Tibial artery (tissue), 4 donors: Measurements from ENCODE around the gene MFF.

ENCODE experiments used
- DNase-seq, 2 donors: peaks; one replicate each; pipeline ENCODE4 v3.0.0-alpha.2; 2019
- H3K27ac ChIP-seq, 2 donors: fragments of 200-600 bp; sonication (generic) in 1 of 2; 1 replicate in 1 of 2; 2 replicates in 1 of 2; pipeline ENCODE4 v1.5.1; 2018 to 2019; ENCODE audit warnings: mild to moderate bottlenecking in 1 of 2
- H3K27me3 ChIP-seq, 2 donors: fragments of 200-600 bp; sonication (generic) in 1 of 2; one replicate each; pipeline versions ENCODE4 v1.5.1 to v1.6.0; 2016 to 2019
- H3K36me3 ChIP-seq, 3 donors: fragments of 200-600 bp; sonication (generic) in 2 of 3; one replicate each; pipeline ENCODE4 v1.5.1; 2016 to 2019; ENCODE audit warnings: mild to moderate bottlenecking in 2 of 3
- H3K4me1 ChIP-seq, 4 donors: fragments of 200-600 bp; sonication (generic) in 2 of 4; 1 replicate in 3 of 4; 2 replicates in 1 of 4; pipeline ENCODE4 v1.5.1; 2016 to 2019
- H3K4me3 ChIP-seq, 2 donors: fragments of 200-600 bp; sonication (generic) in 1 of 2; 1 replicate in 1 of 2; 2 replicates in 1 of 2; pipeline ENCODE4 v1.5.1; 2018 to 2019; ENCODE audit warnings: mild to moderate bottlenecking in 2 of 2
- H3K9me3 ChIP-seq, 3 donors: fragments of 200-600 bp; sonication (generic) in 1 of 3; one replicate each; pipeline ENCODE4 v1.5.1; 2016 to 2019
- intact Hi-C: fragments of 100-400 bp; cut with DNase I; formaldehyde crosslinking; loops from one replicate; pipeline ENCODE4 v1.15.0; 2023; ENCODE audit warnings: low total_unique reads
- TF ChIP-seq, protein P1 (sequence below), 2 experiments: fragments of 200-600 bp in 1 of 2; fragments of 450-650 bp in 1 of 2; IDR thresholded peaks; one replicate each; pipeline ENCODE4 v1.5.1; 2017 to 2019; ENCODE audit warnings: antibody characterized with exemption in 2 of 2, mild to moderate bottlenecking in 1 of 2, moderate library complexity in 1 of 2

The MFF gene

DNA sequence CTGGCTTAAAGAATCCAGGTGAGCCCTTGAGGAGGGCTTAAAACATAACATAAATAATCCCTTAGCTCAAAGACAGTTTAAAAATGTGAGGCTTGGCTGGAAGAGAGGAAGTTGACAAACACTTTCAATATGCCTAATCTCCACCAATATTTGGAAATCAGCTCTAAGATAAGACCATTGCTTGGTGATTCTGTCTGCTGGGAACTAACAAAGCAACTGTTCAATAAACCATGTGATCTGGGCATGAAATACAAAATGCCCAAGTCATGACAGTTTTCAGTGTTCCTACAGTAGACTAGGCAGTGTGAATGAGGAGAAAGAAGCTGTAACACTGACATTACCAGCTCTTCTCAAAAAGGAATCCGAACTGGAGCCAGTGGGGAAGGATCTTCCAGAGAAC, 10.7 kb downstream of the MFF start:
- intact Hi-C loops: no loop called here
- H3K9me3 ChIP-seq: no peaks in the 10 kb centered on the region
- peaks cover 28 to 77% (median 50%) of the 10 kb centered on the region in 3 donors for H3K36me3 ChIP-seq
- H3K4me3 ChIP-seq: no peak overlapping the region
- H3K4me1 ChIP-seq: no peaks in the 10 kb centered on the region
- no peak for DNase-seq
- no peaks in the 10 kb centered on the region for H3K27me3 ChIP-seq
- no peak overlapping the region for H3K27ac ChIP-seq
- TF ChIP-seq, protein P1, sequence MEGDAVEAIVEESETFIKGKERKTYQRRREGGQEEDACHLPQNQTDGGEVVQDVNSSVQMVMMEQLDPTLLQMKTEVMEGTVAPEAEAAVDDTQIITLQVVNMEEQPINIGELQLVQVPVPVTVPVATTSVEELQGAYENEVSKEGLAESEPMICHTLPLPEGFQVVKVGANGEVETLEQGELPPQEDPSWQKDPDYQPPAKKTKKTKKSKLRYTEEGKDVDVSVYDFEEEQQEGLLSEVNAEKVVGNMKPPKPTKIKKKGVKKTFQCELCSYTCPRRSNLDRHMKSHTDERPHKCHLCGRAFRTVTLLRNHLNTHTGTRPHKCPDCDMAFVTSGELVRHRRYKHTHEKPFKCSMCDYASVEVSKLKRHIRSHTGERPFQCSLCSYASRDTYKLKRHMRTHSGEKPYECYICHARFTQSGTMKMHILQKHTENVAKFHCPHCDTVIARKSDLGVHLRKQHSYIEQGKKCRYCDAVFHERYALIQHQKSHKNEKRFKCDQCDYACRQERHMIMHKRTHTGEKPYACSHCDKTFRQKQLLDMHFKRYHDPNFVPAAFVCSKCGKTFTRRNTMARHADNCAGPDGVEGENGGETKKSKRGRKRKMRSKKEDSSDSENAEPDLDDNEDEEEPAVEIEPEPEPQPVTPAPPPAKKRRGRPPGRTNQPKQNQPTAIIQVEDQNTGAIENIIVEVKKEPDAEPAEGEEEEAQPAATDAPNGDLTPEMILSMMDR (IDR thresholded peaks at IDR 0.05): no peak

GRCh38 chr2:227337442-227337841, 12.4 kb downstream of the MFF start:
- TF ChIP-seq, protein P1 (IDR thresholded peaks at IDR 0.05): no peak
- intact Hi-C loops: no loop called here
- H3K9me3 ChIP-seq: no peaks in the 10 kb centered on the region
- H3K27ac ChIP-seq: no peak overlapping the region
- peaks cover 26 to 74% (median 40%) of the 10 kb centered on the region in 3 donors for H3K36me3 ChIP-seq
- no peaks in the 10 kb centered on the region for H3K4me1 ChIP-seq
- H3K4me3 ChIP-seq: no peak overlapping the region
- no peaks in the 10 kb centered on the region for H3K27me3 ChIP-seq
- no peak for DNase-seq

GRCh38 chr2:227339098-227339599, 14.1 kb downstream of the MFF start:
- H3K27me3 ChIP-seq: no peaks in the 10 kb centered on the region

DNA sequence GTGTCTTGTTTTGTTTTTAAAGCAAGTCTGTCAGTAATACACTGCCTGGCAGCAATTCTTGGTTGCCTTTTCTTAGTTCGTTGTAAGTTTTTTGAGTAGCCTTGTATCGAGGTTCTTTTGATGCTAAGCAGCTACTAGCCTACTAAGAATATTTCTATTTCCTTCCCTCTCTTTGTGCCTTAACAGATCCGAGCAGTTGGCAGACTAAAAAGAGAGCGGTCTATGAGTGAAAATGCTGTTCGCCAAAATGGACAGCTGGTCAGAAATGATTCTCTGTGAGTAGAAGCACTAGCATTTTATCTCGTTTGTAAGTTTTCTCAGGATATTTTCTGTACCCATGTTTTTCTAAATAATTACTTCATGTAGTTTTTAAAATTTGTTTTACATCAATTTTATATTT, 15.1 kb downstream of the MFF start:
- no peaks in the 10 kb centered on the region for H3K27me3 ChIP-seq
- H3K36me3 ChIP-seq: peaks cover 24 to 68% (median 31%) of the 10 kb centered on the region in 3 donors
- intact Hi-C loops: no loop called here
- H3K9me3 ChIP-seq: no peaks in the 10 kb centered on the region
- DNase-seq: no peak
- H3K27ac ChIP-seq: no peak overlapping the region
- TF ChIP-seq, protein P1 (IDR thresholded peaks at IDR 0.05): no peak
- H3K4me3 ChIP-seq: no peak overlapping the region
- no peaks in the 10 kb centered on the region for H3K4me1 ChIP-seq

More at GRCh38 chr2:227339098-227339599, 14.1 kb downstream of the MFF start:
- TF ChIP-seq, protein P1 (IDR thresholded peaks at IDR 0.05): no peak
- Histone ChIP-seq H3K27ac (no peak overlapping the region), H3K36me3 (peaks cover 28 to 72% (median 36%) of the 10 kb centered on the region in 3 donors), H3K9me3 (no peaks in the 10 kb centered on the region), H3K4me1 (no peaks in the 10 kb centered on the region), H3K4me3 (no peak overlapping the region)
- DNase-seq: no peak
- intact Hi-C loops: no loop called here

DNA sequence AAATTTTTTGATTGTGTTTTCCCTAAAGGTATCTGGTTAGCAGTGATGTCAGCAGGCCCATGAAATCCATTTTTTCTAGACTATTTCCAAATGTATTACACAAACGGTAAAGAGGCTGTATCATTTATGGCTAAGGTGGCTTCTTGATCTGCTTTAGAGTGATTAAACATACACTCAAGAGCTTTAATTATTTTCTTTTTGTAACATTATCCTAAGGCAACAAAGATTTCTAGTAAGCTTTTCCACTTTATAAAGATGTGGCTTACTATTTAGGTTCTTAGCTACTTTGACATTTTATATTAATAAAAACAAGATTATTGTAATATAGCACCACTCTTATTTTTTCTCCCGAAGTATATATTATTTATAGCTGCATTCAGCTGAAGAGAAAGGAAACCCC, 16.5 kb downstream of the MFF start:
- H3K27me3 ChIP-seq: no peaks in the 10 kb centered on the region
- no peaks in the 10 kb centered on the region for H3K9me3 ChIP-seq
- intact Hi-C loops: no loop called here
- DNase-seq: no peak
- TF ChIP-seq, protein P1 (IDR thresholded peaks at IDR 0.05): no peak
- H3K4me1 ChIP-seq: no peaks in the 10 kb centered on the region
- H3K36me3 ChIP-seq: peaks cover 23 to 55% (median 25%) of the 10 kb centered on the region in 3 donors
- no peak overlapping the region for H3K4me3 ChIP-seq
- no peak overlapping the region for H3K27ac ChIP-seq

DNA sequence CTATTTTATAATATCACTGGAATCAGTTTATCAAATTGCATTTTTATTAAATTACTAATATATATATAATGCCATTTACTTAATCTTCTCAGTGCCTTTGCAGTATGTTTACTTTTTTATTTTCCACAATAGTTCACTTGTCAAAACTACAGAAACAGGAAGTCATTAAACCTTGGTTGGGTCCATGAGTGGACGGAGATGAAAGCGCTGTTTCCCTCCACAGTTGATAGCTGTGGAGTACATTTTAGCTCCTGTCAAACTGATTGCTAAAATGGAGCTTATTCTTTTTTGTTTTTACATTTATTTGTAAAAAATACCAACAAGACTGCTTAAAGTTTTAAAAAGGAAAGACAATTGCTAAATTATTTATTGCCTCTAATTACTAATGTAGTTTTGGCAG, 19.2 kb downstream of the MFF start:
- Histone ChIP-seq H3K36me3 (peaks cover 20 to 53% (median 31%) of the 10 kb centered on the region in 3 donors), H3K4me1 (no peaks in the 10 kb centered on the region), H3K27ac (no peak overlapping the region), H3K4me3 (no peak overlapping the region), H3K9me3 (no peaks in the 10 kb centered on the region), H3K27me3 (no peaks in the 10 kb centered on the region)
- TF ChIP-seq, protein P1 (IDR thresholded peaks at IDR 0.05): no peak
- intact Hi-C loops: no loop called here
- no peak for DNase-seq
